Measurements from ENCODE around the gene ZBTB25.

- TF ChIP-seq, protein P1, sequence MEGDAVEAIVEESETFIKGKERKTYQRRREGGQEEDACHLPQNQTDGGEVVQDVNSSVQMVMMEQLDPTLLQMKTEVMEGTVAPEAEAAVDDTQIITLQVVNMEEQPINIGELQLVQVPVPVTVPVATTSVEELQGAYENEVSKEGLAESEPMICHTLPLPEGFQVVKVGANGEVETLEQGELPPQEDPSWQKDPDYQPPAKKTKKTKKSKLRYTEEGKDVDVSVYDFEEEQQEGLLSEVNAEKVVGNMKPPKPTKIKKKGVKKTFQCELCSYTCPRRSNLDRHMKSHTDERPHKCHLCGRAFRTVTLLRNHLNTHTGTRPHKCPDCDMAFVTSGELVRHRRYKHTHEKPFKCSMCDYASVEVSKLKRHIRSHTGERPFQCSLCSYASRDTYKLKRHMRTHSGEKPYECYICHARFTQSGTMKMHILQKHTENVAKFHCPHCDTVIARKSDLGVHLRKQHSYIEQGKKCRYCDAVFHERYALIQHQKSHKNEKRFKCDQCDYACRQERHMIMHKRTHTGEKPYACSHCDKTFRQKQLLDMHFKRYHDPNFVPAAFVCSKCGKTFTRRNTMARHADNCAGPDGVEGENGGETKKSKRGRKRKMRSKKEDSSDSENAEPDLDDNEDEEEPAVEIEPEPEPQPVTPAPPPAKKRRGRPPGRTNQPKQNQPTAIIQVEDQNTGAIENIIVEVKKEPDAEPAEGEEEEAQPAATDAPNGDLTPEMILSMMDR (IDR thresholded peaks at IDR 0.05), result no peak
- no peak for TF ChIP-seq POLR2A (IDR thresholded peaks at IDR 0.05)
These were observed 35.2 kb downstream of the ZBTB25 start for GRCh38 chr14:64468451-64468850.
